ENCODE measurements around the gene AP5M1. TPM values are rescaled to one million over a fixed set of nuclear protein-coding genes. Genes with fewer than 3 reads are reported as not detected.
"Not testable (repeated sequence)": the region's sequence is repeated elsewhere in the genome, so short reads cannot be mapped to it uniquely, and the experiment has no call there.

The AP5M1 gene
- total RNA-seq, 4 donors from 2014 or later: 18.5 to 40.2 (median 23.0) TPM

DNA sequence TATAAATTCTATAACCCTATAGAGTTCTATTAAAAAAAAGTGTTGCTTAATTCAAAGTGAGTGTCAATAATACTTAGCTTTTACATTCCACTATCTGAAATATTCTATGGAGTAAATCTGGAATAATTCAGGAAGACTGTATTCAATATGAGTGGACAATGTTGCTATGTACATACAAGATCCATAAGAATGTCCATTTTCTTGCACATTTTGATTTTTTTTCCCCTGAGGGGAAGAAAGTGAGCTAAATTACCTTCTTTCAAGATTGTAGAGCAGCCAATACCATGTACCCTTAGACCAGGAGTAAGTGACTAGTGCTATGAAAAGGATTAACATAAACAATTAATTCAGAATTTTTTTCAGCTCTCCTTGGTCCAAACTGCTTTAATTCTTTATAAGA is 25.5 kb upstream of the AP5M1 start:
- TF ChIP-seq, protein P1, sequence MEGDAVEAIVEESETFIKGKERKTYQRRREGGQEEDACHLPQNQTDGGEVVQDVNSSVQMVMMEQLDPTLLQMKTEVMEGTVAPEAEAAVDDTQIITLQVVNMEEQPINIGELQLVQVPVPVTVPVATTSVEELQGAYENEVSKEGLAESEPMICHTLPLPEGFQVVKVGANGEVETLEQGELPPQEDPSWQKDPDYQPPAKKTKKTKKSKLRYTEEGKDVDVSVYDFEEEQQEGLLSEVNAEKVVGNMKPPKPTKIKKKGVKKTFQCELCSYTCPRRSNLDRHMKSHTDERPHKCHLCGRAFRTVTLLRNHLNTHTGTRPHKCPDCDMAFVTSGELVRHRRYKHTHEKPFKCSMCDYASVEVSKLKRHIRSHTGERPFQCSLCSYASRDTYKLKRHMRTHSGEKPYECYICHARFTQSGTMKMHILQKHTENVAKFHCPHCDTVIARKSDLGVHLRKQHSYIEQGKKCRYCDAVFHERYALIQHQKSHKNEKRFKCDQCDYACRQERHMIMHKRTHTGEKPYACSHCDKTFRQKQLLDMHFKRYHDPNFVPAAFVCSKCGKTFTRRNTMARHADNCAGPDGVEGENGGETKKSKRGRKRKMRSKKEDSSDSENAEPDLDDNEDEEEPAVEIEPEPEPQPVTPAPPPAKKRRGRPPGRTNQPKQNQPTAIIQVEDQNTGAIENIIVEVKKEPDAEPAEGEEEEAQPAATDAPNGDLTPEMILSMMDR (IDR thresholded peaks at IDR 0.05): no peak
- TF ChIP-seq POLR2A (IDR thresholded peaks at IDR 0.05): no peak
- intact Hi-C loops (cut with DNase I; ENCODE audit: low total_unique reads): no loop called here
- DNase-seq (ENCODE audit: low spot score in 2 of 2): no peak
- H3K4me3 ChIP-seq (ENCODE audit: low read depth, poor library complexity, severe bottlenecking): no peak overlapping the region

DNA sequence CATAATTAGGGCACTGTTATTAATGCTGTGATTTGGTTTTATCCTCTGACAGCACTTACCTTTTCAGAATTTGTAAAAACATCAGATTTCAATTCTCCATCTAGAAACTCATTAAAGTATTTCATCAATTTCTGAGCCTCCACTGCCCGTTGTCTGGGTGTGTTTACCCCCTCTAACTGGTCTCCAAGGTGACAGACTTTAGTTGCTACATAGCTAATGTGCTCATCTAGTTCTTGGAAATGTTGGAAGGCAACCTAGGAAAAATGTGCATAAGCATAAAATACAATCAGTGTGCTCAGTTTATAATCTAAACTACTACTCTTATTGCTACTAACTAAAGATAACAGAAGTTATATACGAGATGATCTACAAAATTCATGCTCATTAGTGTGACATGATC is 24.7 kb upstream of the AP5M1 start:
- WGBS, 2 donors: 50 to 57% methylated on average over 2 of the region's 2 CpGs
- H3K4me3 ChIP-seq (ENCODE audit: low read depth, poor library complexity, severe bottlenecking): no peak overlapping the region
- no peak for TF ChIP-seq POLR2A (IDR thresholded peaks at IDR 0.05)
- TF ChIP-seq, protein P1 (IDR thresholded peaks at IDR 0.05): no peak
- no peak for DNase-seq (ENCODE audit: low spot score in 2 of 2)
- intact Hi-C loops (cut with DNase I; ENCODE audit: low total_unique reads): no loop called here

DNA sequence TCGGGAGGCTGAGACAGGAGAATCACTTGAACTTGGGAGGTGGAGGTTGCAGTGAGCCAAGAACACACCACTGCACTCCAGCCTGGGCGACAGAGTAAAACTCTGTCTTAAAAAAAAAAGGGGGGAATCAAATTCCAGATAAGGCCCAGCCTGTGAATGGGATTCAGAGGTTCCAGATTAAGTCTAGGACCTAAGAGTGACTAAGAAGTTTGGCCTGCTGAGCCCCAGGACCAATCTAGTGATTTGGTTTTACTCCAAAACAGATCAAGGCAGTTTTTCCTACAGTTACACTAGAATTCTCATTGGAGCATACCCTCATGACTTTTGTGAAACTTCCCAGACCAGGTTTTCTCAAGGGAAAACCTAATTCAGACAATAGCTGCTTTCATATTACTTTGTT is 22.8 kb upstream of the AP5M1 start:
- no peak for TF ChIP-seq POLR2A (IDR thresholded peaks at IDR 0.05)
- TF ChIP-seq, protein P1 (IDR thresholded peaks at IDR 0.05): no peak
- no peak for DNase-seq (ENCODE audit: low spot score in 2 of 2)
- H3K4me3 ChIP-seq (ENCODE audit: low read depth, poor library complexity, severe bottlenecking): no peak overlapping the region
- 90 to 97% methylated on average over 2 of the region's 2 CpGs for WGBS, 2 donors
- intact Hi-C loops (cut with DNase I; ENCODE audit: low total_unique reads): no loop called here

DNA sequence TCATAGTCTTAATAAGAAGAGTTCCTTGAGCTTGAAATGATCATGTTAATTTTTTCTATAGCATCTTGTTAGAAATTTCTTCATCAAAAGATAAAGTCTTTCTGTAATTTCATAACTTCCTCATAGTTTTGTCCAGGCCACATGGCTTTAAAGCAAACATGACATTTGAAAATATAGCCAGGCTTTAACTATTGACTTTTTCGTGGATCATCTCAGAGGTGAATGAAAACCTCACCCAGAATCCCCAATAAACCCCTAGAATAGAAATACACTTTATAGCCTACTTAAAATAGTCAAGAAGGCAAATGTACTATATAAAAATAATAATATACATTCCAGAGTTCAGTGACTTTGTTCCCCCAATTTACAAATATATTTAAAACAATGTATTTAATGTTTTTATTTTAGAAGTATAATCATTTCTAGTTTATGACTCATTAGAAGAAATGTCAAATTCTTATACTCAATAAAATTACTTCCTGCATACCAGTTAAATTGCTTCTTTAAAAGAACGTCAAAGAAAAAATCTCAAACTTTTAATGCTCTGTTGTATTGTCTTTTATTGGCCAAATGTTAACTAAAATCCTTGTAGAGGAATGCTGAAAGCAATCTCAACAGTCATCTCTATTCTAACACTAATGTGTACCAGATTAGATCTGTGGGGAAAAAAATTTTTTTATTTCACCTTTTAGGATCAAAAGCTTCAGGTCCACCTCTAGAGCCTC is 21.7 kb upstream of the AP5M1 start:
- no peak for DNase-seq (ENCODE audit: low spot score in 2 of 2)
- H3K4me3 ChIP-seq (ENCODE audit: low read depth, poor library complexity, severe bottlenecking): no peak overlapping the region
- intact Hi-C loops (cut with DNase I; ENCODE audit: low total_unique reads): no loop called here
- TF ChIP-seq, protein P1 (IDR thresholded peaks at IDR 0.05): no peak
- TF ChIP-seq POLR2A (IDR thresholded peaks at IDR 0.05): no peak
- WGBS, 2 donors: 61 to 80% methylated on average over 2 of the region's 2 CpGs

DNA sequence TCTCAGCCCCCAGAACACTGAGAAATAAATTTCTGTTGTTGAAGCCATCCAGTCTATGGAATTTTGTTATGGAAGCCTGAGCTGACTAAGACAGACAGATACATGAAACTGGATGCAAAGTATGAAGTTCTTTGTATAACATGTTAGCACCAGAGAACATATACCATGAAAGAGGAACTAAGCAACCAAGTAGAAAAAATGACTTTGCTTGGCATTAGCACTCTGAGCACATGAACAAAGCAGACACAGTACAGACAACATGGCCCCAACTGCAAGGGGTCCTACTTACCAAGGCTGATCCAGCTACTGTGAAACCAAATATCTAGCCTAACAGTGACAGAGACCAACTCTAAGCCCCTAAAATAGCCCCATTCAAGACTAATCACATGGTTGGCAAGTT is 13.9 kb upstream of the AP5M1 start:
- intact Hi-C loops (cut with DNase I; ENCODE audit: low total_unique reads): no loop called here
- TF ChIP-seq, protein P1 (IDR thresholded peaks at IDR 0.05): no peak
- no peak for TF ChIP-seq POLR2A (IDR thresholded peaks at IDR 0.05)
- DNase-seq (ENCODE audit: low spot score in 2 of 2): no peak
- H3K4me3 ChIP-seq (ENCODE audit: low read depth, poor library complexity, severe bottlenecking): no peak overlapping the region

DNA sequence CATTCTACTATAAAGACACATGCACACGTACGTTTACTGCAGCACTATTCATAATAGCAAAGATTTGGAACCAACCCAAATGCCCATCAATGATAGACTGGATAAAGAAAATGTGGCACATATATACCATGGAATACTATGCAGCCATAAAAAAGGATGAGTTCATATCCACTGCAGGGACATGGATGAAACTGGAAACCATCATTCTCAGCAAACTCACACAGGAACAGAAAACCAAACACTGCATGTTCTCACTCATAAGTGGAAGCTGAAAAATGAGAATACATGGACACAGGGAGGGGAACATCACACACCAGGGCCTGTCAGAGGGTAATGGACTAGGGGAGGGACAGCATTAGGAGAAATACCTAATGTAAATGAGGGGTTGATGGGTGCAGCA is 10.6 kb upstream of the AP5M1 start:
- 84 to 85% methylated on average over 2 of the region's 2 CpGs for WGBS, 2 donors
- H3K4me3 ChIP-seq (ENCODE audit: low read depth, poor library complexity, severe bottlenecking): not testable (repeated sequence)

More for the DNA sequence above, 10.6 kb upstream of the AP5M1 start:
- intact Hi-C loops (cut with DNase I; ENCODE audit: low total_unique reads); DNase-seq (ENCODE audit: low spot score in 2 of 2): not testable (repeated sequence)
